ENCODE results near the gene NOS1AP. TPM values are rescaled to one million over a fixed set of nuclear protein-coding genes. Genes with fewer than 3 reads are reported as not detected.
A peak's percentile ranks its signal among the peaks of the same experiment; 100 is the strongest.

The NOS1AP gene
- total and polyA plus RNA-seq, 9 donors: 0.50 to 4.4 (median 1.5) TPM

DNA sequence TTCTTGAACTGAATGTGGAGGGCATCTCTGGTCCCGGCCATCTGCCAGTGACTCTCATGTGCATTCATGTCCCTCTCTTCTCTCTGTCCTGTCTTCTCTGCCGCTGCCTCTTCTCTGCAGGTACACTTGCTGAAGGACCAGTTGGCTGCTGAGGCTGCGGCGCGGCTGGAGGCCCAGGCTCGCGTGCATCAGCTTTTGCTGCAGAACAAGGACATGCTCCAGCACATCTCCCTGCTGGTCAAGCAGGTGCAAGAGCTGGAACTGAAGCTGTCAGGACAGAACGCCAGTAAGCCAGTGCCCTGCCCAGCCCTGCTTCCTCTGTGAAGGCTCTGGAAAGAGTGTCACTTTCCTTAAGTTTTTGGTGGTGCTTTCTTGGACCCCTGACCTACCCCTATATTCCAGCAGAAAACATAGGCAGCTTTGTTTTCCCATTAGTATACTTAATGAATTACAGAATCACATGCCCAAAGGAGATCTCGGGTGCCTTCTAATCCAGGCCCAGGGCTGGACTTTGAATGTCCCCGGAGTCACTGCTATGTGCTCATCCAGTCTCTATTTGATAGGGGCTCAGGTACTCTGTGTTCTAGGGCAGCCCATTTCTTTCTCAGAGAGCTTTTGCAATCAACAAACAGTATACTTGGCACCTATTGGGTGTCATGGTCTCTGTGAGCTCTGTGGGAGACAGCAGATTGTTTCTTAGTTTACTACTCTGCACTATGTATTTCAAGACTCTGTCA lies 296.0 kb downstream of the NOS1AP start:
- Histone ChIP-seq H3K36me3 (no peaks in the 10 kb centered on the region), H3K27ac (no peak overlapping the region), H3K27me3 (no peaks in the 10 kb centered on the region), H3K4me3 (no peak overlapping the region), H3K9me3 (no peaks in the 10 kb centered on the region), H3K4me1 (ENCODE audit: insufficient read depth) (no peaks in the 10 kb centered on the region)
- WGBS, 3 donors: 93 to 97% (median 96%) methylated on average over 10 of the region's 10 CpGs
- TF ChIP-seq EP300 (IDR thresholded peaks at IDR 0.05) (no peak), POLR2A (IDR thresholded peaks at IDR 0.05) (no peak)
- TF ChIP-seq, protein P1, sequence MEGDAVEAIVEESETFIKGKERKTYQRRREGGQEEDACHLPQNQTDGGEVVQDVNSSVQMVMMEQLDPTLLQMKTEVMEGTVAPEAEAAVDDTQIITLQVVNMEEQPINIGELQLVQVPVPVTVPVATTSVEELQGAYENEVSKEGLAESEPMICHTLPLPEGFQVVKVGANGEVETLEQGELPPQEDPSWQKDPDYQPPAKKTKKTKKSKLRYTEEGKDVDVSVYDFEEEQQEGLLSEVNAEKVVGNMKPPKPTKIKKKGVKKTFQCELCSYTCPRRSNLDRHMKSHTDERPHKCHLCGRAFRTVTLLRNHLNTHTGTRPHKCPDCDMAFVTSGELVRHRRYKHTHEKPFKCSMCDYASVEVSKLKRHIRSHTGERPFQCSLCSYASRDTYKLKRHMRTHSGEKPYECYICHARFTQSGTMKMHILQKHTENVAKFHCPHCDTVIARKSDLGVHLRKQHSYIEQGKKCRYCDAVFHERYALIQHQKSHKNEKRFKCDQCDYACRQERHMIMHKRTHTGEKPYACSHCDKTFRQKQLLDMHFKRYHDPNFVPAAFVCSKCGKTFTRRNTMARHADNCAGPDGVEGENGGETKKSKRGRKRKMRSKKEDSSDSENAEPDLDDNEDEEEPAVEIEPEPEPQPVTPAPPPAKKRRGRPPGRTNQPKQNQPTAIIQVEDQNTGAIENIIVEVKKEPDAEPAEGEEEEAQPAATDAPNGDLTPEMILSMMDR (IDR thresholded peaks at IDR 0.05): no peak
- intact Hi-C loops (cut with DNase I): no loop called here
- DNase-seq: no peak

DNA sequence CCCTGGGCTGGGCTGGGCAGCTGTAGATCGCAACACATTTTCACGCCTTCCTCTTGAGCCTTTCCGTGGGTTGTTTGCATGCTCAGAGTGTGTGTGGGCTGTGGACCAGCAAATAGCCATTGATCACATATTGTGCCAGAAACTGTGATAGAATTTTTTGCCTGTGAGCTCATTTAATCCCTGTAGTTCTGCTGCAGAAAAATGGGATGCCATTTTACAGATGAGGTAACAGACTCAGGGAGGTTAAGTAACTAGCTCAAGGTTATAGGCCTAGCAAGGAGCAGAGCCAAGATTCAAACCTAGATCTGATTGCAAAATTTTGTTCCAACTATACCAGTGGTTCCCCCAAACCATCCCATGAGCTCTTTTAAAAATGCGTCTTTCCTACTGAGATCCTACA lies 296.7 kb downstream of the NOS1AP start:
- H3K4me1 ChIP-seq (ENCODE audit: insufficient read depth): no peaks in the 10 kb centered on the region
- no peak overlapping the region for H3K27ac ChIP-seq
- intact Hi-C loops (cut with DNase I): no loop called here
- no peak for DNase-seq
- no peak for TF ChIP-seq POLR2A (IDR thresholded peaks at IDR 0.05)
- TF ChIP-seq, protein P1 (IDR thresholded peaks at IDR 0.05): no peak
- TF ChIP-seq EP300 (IDR thresholded peaks at IDR 0.05): no peak
- WGBS, 3 donors: 66 to 67% (median 66%) methylated on average over 4 of the region's 4 CpGs
- H3K4me3 ChIP-seq: no peak overlapping the region
- no peaks in the 10 kb centered on the region for H3K27me3 ChIP-seq
- no peaks in the 10 kb centered on the region for H3K36me3 ChIP-seq
- no peaks in the 10 kb centered on the region for H3K9me3 ChIP-seq

DNA sequence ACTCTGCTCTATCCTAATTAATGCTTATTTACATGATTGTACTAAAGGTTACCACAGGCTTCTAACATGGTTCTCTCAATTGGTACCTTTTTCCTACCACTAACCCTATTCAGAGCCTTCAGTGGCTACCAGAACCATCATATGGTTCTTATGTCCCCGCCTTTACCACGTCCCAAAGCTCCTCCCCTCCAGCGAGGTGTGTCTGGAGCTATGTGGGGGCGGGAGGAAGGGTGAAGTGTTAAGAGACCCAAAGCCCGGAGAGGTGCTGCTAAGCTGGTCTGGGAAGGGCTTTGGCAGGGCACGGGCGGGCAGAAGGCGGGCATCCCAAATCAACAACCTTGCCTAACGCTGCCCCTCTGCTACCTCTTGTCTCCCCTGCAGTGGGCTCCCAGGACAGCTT lies 297.2 kb downstream of the NOS1AP start:
- H3K4me1 ChIP-seq (ENCODE audit: insufficient read depth): no peaks in the 10 kb centered on the region
- H3K4me3 ChIP-seq: no peak overlapping the region
- H3K27me3 ChIP-seq: no peaks in the 10 kb centered on the region
- no peak for DNase-seq
- intact Hi-C loops (cut with DNase I): no loop called here
- TF ChIP-seq EP300 (IDR thresholded peaks at IDR 0.05) (no peak), POLR2A (IDR thresholded peaks at IDR 0.05) (no peak)
- TF ChIP-seq, protein P1 (IDR thresholded peaks at IDR 0.05): no peak
- no peaks in the 10 kb centered on the region for H3K36me3 ChIP-seq
- H3K9me3 ChIP-seq: no peaks in the 10 kb centered on the region
- WGBS, 3 donors: 80 to 90% (median 84%) methylated on average over 9 of the region's 9 CpGs
- H3K27ac ChIP-seq: no peak overlapping the region

DNA sequence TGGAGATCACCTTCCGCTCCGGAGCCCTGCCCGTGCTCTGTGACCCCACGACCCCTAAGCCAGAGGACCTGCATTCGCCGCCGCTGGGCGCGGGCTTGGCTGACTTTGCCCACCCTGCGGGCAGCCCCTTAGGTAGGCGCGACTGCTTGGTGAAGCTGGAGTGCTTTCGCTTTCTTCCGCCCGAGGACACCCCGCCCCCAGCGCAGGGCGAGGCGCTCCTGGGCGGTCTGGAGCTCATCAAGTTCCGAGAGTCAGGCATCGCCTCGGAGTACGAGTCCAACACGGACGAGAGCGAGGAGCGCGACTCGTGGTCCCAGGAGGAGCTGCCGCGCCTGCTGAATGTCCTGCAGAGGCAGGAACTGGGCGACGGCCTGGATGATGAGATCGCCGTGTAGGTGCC lies 297.6 kb downstream of the NOS1AP start:
- no peaks in the 10 kb centered on the region for H3K27me3 ChIP-seq
- intact Hi-C loops (cut with DNase I): no loop called here
- no peak overlapping the region for H3K27ac ChIP-seq
- H3K4me3 ChIP-seq: no peak overlapping the region
- H3K36me3 ChIP-seq: no peaks in the 10 kb centered on the region
- WGBS, 3 donors: 79 to 91% (median 87%) methylated on average over 36 of the region's 36 CpGs
- peak in 2 of 5 donors; percentile 14 to 47 for DNase-seq
- H3K9me3 ChIP-seq: no peaks in the 10 kb centered on the region
- no peaks in the 10 kb centered on the region for H3K4me1 ChIP-seq (ENCODE audit: insufficient read depth)
- TF ChIP-seq EP300 (IDR thresholded peaks at IDR 0.05): no peak
- TF ChIP-seq POLR2A (IDR thresholded peaks at IDR 0.05): no peak
- TF ChIP-seq, protein P1 (IDR thresholded peaks at IDR 0.05): no peak

Data from ovary (tissue), 9 donors.